Vagina (tissue), 2 donors: Measurements from ENCODE around the gene CD79A.

ENCODE experiments used
- POLR2A ChIP-seq, 2 donors: fragments of 450-650 bp; IDR thresholded peaks; one replicate each; pipeline ENCODE4 v1.6.1; 2017; ENCODE audit warnings: antibody characterized with exemption in 2 of 2, mild to moderate bottlenecking in 2 of 2, moderate library complexity in 2 of 2
- POLR2AphosphoS5 ChIP-seq, 2 donors: sonication (generic); formaldehyde crosslinking; IDR thresholded peaks; one replicate each; pipeline ENCODE4 v1.9.0; 2017; ENCODE audit warnings: antibody characterized with exemption in 2 of 2, mild to moderate bottlenecking in 2 of 2, low read depth in 1 of 2; ENCODE audit not compliant: insufficient read depth in 1 of 2
- TF ChIP-seq, protein P1 (sequence below), 3 experiments: fragments of 450-650 bp in 2 of 3; fragments of 200-600 bp in 1 of 3; sonication (generic) in 1 of 3; IDR thresholded peaks; one replicate each; pipeline ENCODE4 v1.5.1; 2017 to 2019; ENCODE audit warnings: antibody characterized with exemption in 3 of 3, mild to moderate bottlenecking in 2 of 3, moderate library complexity in 2 of 3

DNA sequence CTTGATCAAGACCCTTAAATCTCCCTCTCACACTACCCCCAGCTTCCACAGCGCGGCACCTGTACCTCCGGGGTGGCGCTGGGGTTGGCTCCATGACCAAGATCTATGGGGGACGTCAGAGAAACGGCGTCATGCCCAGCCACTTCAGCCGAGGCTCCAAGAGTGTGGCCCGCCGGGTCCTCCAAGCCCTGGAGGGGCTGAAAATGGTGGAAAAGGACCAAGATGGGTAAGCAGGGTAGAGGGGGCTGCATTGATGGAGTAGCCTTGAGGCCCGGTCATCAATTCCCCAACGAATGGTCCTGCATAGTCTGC is 8.1 kb upstream of the CD79A start:
- TF ChIP-seq POLR2AphosphoS5 (IDR thresholded peaks at IDR 0.05; ENCODE audit: insufficient read depth in 1 of 2, low read depth in 1 of 2) (no peak), POLR2A (IDR thresholded peaks at IDR 0.05) (no peak)
- TF ChIP-seq, protein P1, sequence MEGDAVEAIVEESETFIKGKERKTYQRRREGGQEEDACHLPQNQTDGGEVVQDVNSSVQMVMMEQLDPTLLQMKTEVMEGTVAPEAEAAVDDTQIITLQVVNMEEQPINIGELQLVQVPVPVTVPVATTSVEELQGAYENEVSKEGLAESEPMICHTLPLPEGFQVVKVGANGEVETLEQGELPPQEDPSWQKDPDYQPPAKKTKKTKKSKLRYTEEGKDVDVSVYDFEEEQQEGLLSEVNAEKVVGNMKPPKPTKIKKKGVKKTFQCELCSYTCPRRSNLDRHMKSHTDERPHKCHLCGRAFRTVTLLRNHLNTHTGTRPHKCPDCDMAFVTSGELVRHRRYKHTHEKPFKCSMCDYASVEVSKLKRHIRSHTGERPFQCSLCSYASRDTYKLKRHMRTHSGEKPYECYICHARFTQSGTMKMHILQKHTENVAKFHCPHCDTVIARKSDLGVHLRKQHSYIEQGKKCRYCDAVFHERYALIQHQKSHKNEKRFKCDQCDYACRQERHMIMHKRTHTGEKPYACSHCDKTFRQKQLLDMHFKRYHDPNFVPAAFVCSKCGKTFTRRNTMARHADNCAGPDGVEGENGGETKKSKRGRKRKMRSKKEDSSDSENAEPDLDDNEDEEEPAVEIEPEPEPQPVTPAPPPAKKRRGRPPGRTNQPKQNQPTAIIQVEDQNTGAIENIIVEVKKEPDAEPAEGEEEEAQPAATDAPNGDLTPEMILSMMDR (IDR thresholded peaks at IDR 0.05) = no peak
